ENCODE results near the gene KAZN.

The KAZN gene

GRCh38 chr1:14808768-14809167, 210.3 kb downstream of the KAZN start:
- no peak for DNase-seq

DNA sequence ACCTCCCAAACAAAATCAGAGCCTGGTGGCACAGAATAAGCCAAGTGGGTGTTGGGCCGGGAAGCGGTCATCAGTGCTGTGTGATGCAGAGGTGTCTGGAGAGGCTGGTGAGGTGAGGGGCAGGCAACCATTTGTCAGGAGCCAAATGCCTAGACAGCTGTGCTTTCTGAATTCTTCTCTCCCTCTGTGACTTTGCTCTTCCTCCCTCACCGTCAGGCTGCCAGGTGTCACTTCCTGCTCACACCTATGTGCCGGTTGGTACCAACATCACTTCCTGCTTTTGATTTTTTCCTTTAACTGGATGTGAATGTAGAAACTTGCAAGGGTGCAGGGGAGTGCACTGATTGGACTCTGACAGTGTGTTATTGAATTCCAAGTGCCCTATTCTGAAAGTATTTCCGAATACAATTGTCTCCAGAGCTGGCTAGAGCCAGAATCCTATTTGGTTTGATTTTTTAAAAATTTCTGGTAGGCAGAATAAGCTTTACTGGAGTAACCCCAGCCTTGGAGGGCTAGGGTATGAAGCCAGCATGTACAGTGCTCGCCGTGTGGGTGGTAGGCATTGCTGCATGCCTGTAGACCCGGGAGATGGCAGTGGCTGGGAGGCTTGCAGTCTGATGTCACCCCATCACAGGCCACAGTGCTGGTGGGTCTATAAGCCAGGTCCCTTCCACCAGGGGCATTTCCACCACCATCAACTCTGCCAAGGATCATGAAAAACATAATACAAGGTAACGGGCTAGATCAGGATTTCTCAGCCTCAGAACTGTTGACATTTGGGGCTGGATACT, 210.9 kb downstream of the KAZN start:
- no peak for DNase-seq

- DNase-seq: no peak
Observed at GRCh38 chr1:14810595-14811361, 212.3 kb downstream of the KAZN start.

GRCh38 chr1:14811573-14811972, 213.1 kb downstream of the KAZN start:
- DNase-seq: no peak

GRCh38 chr1:14812189-14812588, 213.7 kb downstream of the KAZN start:
- DNase-seq: no peak

DNA sequence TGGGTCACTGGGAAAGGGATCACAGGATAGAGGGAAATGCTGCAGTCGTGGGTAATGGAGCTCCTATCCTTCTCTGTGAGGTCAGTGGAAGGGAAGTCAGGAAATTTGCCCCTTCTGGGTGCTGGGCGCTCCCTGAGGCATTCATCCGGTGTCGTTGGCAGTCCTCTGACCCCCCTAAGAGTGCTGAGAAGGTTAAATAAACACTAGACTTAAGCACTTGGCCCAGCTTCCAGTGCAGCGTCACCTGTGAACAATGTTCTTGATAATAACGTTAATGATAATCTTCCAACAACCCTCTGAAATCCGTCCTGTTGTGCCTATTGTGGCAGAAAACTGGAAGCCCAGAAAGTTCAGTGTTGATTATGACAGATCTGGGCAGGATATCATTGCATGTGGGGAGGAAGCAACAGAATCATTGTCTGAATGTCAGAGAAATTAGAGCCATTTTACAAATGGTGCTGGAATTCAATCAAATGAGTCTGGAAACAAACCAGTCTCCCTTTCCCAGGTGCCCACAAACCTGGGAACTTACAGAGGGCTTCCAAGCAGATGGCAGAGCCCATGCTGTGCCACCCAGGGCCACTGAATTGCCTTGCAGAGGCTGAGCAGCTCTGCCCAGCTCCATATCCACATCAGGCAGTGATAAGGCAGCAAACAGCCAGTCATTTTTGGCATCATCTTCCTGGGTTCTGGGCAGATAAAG, 216.8 kb downstream of the KAZN start:
- DNase-seq: no peak

- DNase-seq: no peak
Observed at GRCh38 chr1:14817223-14818170, 219.0 kb downstream of the KAZN start.

- DNase-seq: no peak
Observed at GRCh38 chr1:14820295-14821085, 222.0 kb downstream of the KAZN start.

DNA sequence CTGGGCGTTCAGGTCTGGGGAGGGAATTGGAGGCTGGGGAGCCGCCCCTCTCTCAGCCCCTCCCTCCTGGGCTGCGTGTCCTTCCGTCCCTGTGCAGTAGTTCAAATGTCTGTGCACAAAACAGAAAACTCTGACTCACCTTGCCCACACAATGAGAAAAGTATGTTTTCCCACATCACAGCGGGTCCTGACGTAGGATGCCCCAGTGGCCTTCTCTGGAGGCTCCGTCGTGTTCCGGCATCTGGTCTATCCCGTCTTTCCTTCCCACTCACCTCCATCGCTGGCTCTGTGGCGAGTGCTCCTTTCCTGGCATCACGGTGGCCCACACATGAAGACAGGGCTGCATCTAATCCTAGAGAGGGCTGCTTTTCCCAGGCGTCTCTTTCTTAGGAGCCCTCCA, 224.0 kb downstream of the KAZN start:
- DNase-seq: no peak

- DNase-seq: no peak
Observed at GRCh38 chr1:14822996-14823395, 224.5 kb downstream of the KAZN start.

DNA sequence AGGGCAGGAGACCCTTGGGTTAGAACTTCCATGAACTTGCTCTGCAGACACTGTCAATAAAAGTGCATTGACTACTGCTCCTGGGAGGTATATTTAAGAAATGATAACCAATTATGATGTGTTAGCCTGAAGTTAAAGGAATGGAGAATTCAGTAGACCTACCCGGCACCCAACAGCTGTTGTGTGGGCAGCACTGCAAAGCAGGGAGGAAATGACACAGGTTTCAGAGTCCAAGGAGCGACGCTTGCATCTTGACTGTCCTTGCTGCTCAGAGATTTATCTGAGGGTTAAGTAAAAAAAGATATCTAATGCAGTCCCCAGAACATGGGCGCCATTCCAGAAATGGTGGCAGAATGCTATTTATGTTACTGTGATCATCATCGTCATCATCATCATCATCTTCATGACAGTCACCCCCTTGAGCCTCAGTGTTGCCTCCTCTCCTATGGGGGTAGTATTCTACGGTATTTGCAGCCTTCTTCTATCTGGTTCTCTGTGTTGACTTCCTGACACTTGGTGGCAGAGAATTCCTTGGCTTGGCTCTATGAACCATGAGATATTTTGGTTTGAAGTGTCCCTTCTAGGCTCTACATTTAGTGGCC, 225.9 kb downstream of the KAZN start:
- DNase-seq: no peak

- DNase-seq: no peak
Observed at GRCh38 chr1:14825396-14825795, 226.9 kb downstream of the KAZN start.

DNA sequence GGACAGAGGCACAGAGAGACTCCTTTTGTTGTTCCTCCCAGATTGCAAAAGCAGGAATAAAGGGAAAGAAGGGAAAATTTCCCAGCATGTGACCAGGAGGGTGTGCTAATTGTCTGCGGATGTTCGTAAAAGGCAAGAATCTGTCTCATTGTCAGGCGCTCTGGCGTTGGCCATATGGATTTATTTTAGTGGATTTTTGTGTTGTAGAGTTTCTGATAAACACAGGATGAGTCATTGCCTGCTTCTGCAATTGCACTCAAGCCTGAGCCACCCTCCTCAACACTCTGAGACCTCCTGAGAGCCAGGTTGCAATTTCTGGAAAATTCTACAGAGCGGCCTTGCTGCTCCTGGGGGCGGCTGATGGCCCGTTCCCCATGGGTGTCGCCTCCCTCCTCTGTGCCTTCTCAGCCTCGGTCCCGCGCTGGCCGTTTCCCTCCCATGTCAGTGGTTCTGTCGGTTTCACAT, 227.7 kb downstream of the KAZN start:
- DNase-seq: no peak

DNA sequence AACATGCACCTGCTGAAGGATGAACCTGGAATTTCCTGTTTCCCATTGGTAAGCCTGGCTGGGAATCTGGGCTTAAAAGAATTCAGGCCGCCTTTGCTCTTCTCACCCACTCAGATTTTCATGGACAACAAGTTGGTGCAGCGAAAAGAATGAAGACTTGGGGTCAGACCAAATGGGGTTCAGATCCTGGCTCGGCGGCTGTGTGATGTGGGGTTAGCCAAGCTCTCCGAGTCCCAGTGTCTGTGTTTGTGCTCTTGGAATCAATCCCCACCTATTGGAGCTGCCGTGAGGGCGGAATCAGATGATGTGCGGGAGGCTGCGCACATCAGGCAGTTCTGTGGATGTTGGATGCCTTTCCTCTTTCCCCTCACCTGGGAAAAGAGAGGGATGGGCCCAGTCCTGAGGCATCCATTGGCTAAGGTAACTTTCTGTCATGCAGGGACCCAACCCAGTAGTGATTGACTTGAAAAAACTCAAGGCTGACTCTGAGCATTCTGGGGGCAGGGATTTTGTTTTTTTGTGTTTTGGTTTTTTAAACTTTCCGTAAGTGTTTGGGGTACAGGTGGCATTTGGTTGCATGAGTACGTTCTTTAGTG, 228.3 kb downstream of the KAZN start:
- no peak for DNase-seq

DNA sequence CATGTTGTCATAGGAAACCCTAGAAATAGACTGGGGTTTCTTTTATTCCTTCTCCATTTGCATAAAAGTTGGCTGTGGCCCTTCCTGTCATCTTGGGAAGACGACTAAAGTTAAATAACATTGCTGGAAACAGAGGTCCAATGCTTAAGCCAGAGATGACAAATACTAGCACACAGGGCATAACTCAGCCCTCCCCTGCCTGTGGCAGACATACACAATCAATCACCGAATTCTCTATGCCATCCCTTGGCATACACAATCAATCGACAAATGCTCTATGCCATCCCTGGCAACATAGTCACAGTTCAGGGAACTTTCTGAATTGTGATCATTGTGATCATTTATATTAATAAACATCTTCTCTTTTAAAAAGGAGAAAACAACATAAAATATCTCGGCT, 229.4 kb downstream of the KAZN start:
- DNase-seq: no peak

GRCh38 chr1:14828665-14829064, 230.2 kb downstream of the KAZN start:
- DNase-seq: no peak

DNA sequence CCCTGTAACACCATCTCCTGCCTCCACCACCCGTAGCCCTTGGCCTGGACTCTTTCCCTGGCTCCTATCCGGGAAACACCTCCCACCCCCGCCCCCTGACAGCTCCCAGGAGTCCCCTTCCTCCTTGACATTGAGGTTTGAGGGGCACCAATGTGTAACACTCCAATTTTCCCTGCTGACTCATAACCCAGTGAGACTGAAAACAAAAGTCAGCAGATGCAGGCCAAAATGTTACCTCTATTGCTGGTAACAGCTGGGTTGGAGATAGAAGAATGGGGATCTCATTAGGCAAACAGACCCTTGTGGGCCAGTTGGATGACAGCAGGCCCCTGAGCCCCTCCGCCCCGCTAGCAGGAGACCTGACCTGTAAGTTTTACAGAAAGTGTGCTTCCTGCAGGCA, 237.2 kb downstream of the KAZN start:
- DNase-seq: no peak

DNA sequence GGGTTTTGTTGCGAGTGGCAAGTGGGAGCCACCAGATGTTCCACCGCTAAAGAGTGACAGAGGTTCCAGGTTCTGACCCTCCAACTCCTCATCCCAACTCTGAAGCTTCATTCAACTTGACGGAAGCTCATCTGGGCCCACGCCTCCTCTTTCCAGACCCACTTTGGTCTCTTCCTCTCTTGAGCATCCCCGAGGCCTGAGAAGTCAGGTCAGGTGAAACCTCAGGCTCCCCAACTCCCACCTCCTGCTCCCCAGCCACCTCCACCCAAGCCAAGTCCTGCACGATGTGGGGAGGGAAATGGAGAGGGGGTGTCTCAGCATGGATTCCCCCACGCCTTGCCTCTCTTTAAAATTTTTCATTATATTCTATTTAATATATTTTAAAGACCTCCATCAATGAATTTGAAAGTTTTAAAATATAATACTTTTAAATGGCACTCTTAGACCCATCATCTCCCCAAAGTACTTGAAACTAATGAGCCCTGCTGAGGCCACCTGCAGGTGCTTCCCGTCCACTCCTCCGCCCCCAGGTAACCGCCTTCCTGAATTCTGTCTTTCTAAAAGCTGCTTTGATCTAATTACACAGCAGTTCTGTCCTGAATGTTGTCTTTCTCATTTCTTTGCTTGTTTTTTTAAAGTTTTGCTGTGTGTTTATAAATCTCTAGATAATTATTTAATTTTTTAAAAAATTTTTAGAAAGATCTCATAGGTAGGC, 238.1 kb downstream of the KAZN start:
- no peak for DNase-seq

DNA sequence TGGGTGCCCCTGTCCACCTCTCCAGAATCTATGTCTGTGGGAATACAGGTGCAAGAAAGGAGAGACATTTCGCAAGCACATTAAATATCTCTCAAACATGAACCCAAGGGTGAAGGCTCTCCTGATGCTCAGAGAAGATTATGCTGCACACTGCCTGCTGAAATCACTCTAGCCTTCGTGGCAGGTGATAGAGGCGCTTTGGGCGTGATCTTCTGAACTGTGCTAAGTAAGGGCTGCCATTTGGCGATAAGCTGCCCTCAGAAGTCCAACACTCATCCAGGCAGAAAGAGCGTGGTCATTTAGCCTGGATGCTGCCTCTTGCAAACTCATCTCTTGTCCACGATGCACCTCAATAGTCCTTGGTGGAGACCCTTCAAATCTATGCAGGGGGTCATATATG, 241.9 kb downstream of the KAZN start:
- DNase-seq: no peak

GRCh38 chr1:14841456-14841855, 243.0 kb downstream of the KAZN start:
- DNase-seq: no peak
